Transverse colon (tissue), 4 donors: ENCODE data around the gene ACAN. TPM values are rescaled to one million over a fixed set of nuclear protein-coding genes. Genes with fewer than 3 reads are reported as not detected.

Source experiments
- DNase-seq: peaks from one replicate; pipeline ENCODE4 v3.0.0-alpha.2; 2019
- H3K27ac ChIP-seq, 4 donors: fragments of 200-600 bp; sonication (generic); 2 replicates each; pipeline ENCODE4 v1.5.1; 2016 to 2018; ENCODE audit warnings: inconsistent platforms in 4 of 4
- H3K27me3 ChIP-seq: fragments of 200-600 bp; sonication (generic); 2 replicates; pipeline ENCODE4 v1.5.1; 2017; ENCODE audit warnings: inconsistent platforms
- H3K36me3 ChIP-seq, 4 donors: fragments of 200-600 bp; sonication (generic); 2 replicates each; pipeline ENCODE4 v1.5.1; 2017 to 2019; ENCODE audit warnings: inconsistent platforms in 4 of 4
- H3K4me1 ChIP-seq, 4 donors: fragments of 200-600 bp; sonication (generic); 2 replicates each; pipeline ENCODE4 v1.5.1; 2017 to 2020; ENCODE audit warnings: inconsistent platforms in 4 of 4
- H3K4me3 ChIP-seq, 4 donors: fragments of 200-600 bp; sonication (generic); 1 replicate in 1 of 4; 2 replicates in 3 of 4; pipeline versions ENCODE4 v1.5.1 to v1.6.1; 2017 to 2019; ENCODE audit warnings: inconsistent platforms in 4 of 4
- H3K9me3 ChIP-seq, 2 donors: fragments of 200-600 bp; sonication (generic); 2 replicates each; pipeline ENCODE4 v1.5.1; 2017 to 2019; ENCODE audit warnings: inconsistent platforms in 2 of 2
- EP300 ChIP-seq: sonication (generic); formaldehyde crosslinking; IDR thresholded peaks from one replicate; pipeline ENCODE4 v1.6.1; 2017; ENCODE audit warnings: antibody characterized with exemption, low read depth
- POLR2A ChIP-seq: fragments of 450-650 bp; IDR thresholded peaks from one replicate; pipeline ENCODE4 v1.6.1; 2016; ENCODE audit warnings: antibody characterized with exemption, mild to moderate bottlenecking, moderate library complexity
- POLR2AphosphoS5 ChIP-seq, 3 donors: sonication (generic); formaldehyde crosslinking; IDR thresholded peaks; one replicate each; pipeline ENCODE4 v1.6.1; 2016; ENCODE audit warnings: antibody characterized with exemption in 3 of 3
- WGBS, 2 donors: methylation state at CpG; one replicate each; pipeline ENCODE4 v1.1.5; 2018; ENCODE audit warnings: low coverage in 1 of 2; 5-methylcytosine and 5-hydroxymethylcytosine counted together
- in situ Hi-C, 4 donors: fragments of 200-750 bp; cut with MboI; loops; one replicate each; pipeline versions ENCODE4 v1.15.0 to v1.15.1; 2017; ENCODE audit warnings: low sequenced_read_pairs in 3 of 4, low pct_ligation_motif_present in 1 of 4, low pct_unique_long_range_greater_than_20kb in 1 of 4
- intact Hi-C: fragments of 100-400 bp; cut with DNase I; formaldehyde crosslinking; loops from one replicate; pipeline ENCODE4 v1.15.1; 2023; ENCODE audit warnings: low total_unique reads
- total RNA-seq, 4 donors: library from RNA; depleted of rRNA; stranded (reverse); fragments of >200 nt; gene quantifications; one replicate each; pipeline ENCODE4 v1.1.0, GENCODE V29; 2016
- TF ChIP-seq, protein P1 (sequence below), 5 experiments: fragments of 200-600 bp in 3 of 5; fragments of 450-650 bp in 2 of 5; sonication (generic) in 3 of 5; IDR thresholded peaks; 1 replicate in 2 of 5; 2 replicates in 3 of 5; pipeline ENCODE4 v1.5.1; 2016 to 2017; ENCODE audit warnings: antibody characterized with exemption in 5 of 5, inconsistent platforms in 3 of 5, mild to moderate bottlenecking in 2 of 5, moderate library complexity in 1 of 5

Gene ACAN
- total RNA-seq, 4 donors from 2014 or later: 0.14 TPM; not detected in 3

DNA sequence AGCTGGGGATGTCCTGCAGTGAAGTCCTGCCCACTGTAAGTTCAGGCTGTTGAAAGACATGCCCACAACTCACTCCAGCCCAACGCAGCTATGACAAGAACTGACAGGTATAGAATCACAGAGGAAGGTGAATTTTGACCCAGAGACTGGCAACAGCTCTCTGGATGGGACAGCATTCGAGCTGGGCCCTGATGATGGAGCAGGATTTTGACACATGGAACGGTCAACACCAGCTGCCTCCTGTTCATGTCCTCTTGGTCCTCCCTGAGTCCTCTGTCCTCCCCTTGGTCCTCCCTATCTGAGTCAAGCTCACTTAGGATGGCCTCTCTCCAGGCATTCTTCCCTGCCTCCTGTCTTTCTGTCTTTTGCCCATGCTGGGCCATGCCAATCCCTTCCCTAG is 15.2 kb upstream of the ACAN start:
- Histone ChIP-seq H3K4me3 (no peak overlapping the region), H3K27me3 (peaks cover under 1% of the 10 kb centered on the region), H3K27ac (no peak overlapping the region), H3K4me1 (no peaks in the 10 kb centered on the region), H3K9me3 (no peaks in the 10 kb centered on the region), H3K36me3 (no peaks in the 10 kb centered on the region)
- intact Hi-C loops (loop anchor here (5.0 kb wide), 1 partner anchor 509 kb away; no protein-coding TSS in a partner anchor), in situ Hi-C loops (no loop called here)
- TF ChIP-seq, protein P1, sequence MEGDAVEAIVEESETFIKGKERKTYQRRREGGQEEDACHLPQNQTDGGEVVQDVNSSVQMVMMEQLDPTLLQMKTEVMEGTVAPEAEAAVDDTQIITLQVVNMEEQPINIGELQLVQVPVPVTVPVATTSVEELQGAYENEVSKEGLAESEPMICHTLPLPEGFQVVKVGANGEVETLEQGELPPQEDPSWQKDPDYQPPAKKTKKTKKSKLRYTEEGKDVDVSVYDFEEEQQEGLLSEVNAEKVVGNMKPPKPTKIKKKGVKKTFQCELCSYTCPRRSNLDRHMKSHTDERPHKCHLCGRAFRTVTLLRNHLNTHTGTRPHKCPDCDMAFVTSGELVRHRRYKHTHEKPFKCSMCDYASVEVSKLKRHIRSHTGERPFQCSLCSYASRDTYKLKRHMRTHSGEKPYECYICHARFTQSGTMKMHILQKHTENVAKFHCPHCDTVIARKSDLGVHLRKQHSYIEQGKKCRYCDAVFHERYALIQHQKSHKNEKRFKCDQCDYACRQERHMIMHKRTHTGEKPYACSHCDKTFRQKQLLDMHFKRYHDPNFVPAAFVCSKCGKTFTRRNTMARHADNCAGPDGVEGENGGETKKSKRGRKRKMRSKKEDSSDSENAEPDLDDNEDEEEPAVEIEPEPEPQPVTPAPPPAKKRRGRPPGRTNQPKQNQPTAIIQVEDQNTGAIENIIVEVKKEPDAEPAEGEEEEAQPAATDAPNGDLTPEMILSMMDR (IDR thresholded peaks at IDR 0.05): no peak
- TF ChIP-seq POLR2A: no peak
- TF ChIP-seq POLR2AphosphoS5 (IDR thresholded peaks at IDR 0.05): no peak
- TF ChIP-seq EP300: no peak
- DNase-seq: no peak
- 63% methylated on average over 3 of the region's 3 CpGs; no CpG with 5 or more reads in 1 of the 2 donors for WGBS, 2 donors

GRCh38 chr15:88788816-88789215 is 14.4 kb upstream of the ACAN start:
- H3K9me3 ChIP-seq: no peaks in the 10 kb centered on the region
- no peaks in the 10 kb centered on the region for H3K36me3 ChIP-seq
- no peaks in the 10 kb centered on the region for H3K4me1 ChIP-seq
- H3K4me3 ChIP-seq: no peak overlapping the region
- no peak for DNase-seq
- TF ChIP-seq POLR2AphosphoS5 (IDR thresholded peaks at IDR 0.05) (no peak), EP300 (no peak)
- intact Hi-C loops: loop anchor here (5.0 kb wide), 1 partner anchor 508 kb away; no protein-coding TSS in a partner anchor
- no peak overlapping the region for H3K27ac ChIP-seq
- peaks cover 8% of the 10 kb centered on the region for H3K27me3 ChIP-seq
- in situ Hi-C loops: no loop called here

DNA sequence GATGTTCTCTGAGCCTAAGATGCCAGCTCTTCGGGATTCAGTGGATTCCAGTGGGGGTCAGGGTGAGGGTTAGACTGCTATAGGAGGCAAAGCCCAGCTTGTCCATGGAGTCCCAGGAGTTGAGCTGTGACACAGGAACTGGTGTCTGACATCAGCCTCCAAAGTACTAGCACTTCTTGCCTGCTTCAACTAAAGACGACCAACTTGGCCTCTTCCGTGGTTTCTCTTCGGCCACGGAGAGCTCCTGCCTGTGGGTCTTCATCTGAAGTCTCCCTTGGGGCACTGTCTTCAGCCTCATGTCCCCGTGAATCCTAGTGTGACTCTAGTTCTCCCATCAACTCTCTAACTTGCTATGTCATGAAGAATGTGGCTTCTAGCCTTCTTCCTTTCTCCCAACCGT is 12.8 kb upstream of the ACAN start:
- Histone ChIP-seq H3K27me3 (peaks cover 20% of the 10 kb centered on the region), H3K36me3 (no peaks in the 10 kb centered on the region), H3K9me3 (no peaks in the 10 kb centered on the region), H3K27ac (no peak overlapping the region), H3K4me1 (no peaks in the 10 kb centered on the region), H3K4me3 (no peak overlapping the region)
- TF ChIP-seq, protein P1 (IDR thresholded peaks at IDR 0.05): no peak
- no peak for TF ChIP-seq POLR2AphosphoS5 (IDR thresholded peaks at IDR 0.05)
- TF ChIP-seq POLR2A: no peak
- TF ChIP-seq EP300: no peak
- intact Hi-C loops (no loop called here), in situ Hi-C loops (no loop called here)
- DNase-seq: no peak
- WGBS, 2 donors: 83 to 94% methylated on average over 3 to 7 of the region's 7 CpGs

GRCh38 chr15:88791637-88792036 is 11.6 kb upstream of the ACAN start:
- TF ChIP-seq, protein P1 (IDR thresholded peaks at IDR 0.05): no peak
- TF ChIP-seq POLR2A: no peak
- no peak for TF ChIP-seq POLR2AphosphoS5 (IDR thresholded peaks at IDR 0.05)
- no peak for TF ChIP-seq EP300
- in situ Hi-C loops: no loop called here
- intact Hi-C loops: no loop called here
- Histone ChIP-seq H3K27me3 (peaks cover 23% of the 10 kb centered on the region), H3K9me3 (no peaks in the 10 kb centered on the region), H3K27ac (no peak overlapping the region), H3K36me3 (no peaks in the 10 kb centered on the region), H3K4me3 (no peak overlapping the region), H3K4me1 (no peaks in the 10 kb centered on the region)
- 66% methylated on average over 1 of the region's 1 CpG; no CpG with 5 or more reads in 1 of the 2 donors for WGBS, 2 donors
- DNase-seq: no peak
